ENCODE measurements around the gene QRICH1. TPM values are rescaled to one million over a fixed set of nuclear protein-coding genes. Genes with fewer than 3 reads are reported as not detected.
A peak's percentile ranks its signal among the peaks of the same experiment; 100 is the strongest.

QRICH1 gene
- total and polyA plus RNA-seq, 2 of the 13 experiments (the other 11 are each of a cell fraction or from before 2014, with no cell fraction given), result 52.6 to 102 TPM

GRCh38 chr3:49007068-49007770 is 86.7 kb downstream of the QRICH1 start, which contains the start of gene WDR6 (continued):
- TF ChIP-seq, protein P1, sequence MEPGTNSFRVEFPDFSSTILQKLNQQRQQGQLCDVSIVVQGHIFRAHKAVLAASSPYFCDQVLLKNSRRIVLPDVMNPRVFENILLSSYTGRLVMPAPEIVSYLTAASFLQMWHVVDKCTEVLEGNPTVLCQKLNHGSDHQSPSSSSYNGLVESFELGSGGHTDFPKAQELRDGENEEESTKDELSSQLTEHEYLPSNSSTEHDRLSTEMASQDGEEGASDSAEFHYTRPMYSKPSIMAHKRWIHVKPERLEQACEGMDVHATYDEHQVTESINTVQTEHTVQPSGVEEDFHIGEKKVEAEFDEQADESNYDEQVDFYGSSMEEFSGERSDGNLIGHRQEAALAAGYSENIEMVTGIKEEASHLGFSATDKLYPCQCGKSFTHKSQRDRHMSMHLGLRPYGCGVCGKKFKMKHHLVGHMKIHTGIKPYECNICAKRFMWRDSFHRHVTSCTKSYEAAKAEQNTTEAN (CRISPR knock-in tag; conservative IDR thresholded peaks at IDR 0.05), result no peak
- TF ChIP-seq KDM5A (IDR thresholded peaks at IDR 0.05; ENCODE audit: borderline replicate concordance, low read length) (peak; percentile 89), ZNF567 (CRISPR knock-in tag; IDR thresholded peaks at IDR 0.05; ENCODE audit: borderline replicate concordance) (no peak), EP300 (IDR thresholded peaks at IDR 0.05; ENCODE audit: low read depth in 2 of 2, low read length in 2 of 2) (no peak), EP300 (CRISPR knock-in tag; IDR thresholded peaks at IDR 0.05; ENCODE audit: borderline replicate concordance) (peak; percentile 57; the same call in 1 of the 2 replicates), ZNF331 (CRISPR knock-in tag; IDR thresholded peaks at IDR 0.05) (peak; percentile 31; the same call in 1 of the 2 replicates), MIER3 (CRISPR knock-in tag; IDR thresholded peaks at IDR 0.05; ENCODE audit: borderline replicate concordance) (peak; percentile 32; the same call in 1 of the 2 replicates), PHF8 (CRISPR knock-in tag; IDR thresholded peaks at IDR 0.05) (peak; percentile 80), ZNF570 (CRISPR knock-in tag; IDR thresholded peaks at IDR 0.05; ENCODE audit: borderline replicate concordance) (no peak), PCBP2 (optimal IDR thresholded peaks at IDR 0.05; ENCODE audit: low read depth, low read length, poor library complexity, severe bottlenecking) (no peak), ZNF143 (CRISPR knock-in tag; IDR thresholded peaks at IDR 0.05) (peak; percentile 67), POGK (CRISPR knock-in tag; conservative IDR thresholded peaks at IDR 0.05) (no peak; the same call in none of the 2 replicates), DZIP1 (CRISPR knock-in tag; IDR thresholded peaks at IDR 0.05) (no peak), ZNF790 (CRISPR knock-in tag; IDR thresholded peaks at IDR 0.05; ENCODE audit: borderline replicate concordance) (no peak), ARNTL (CRISPR knock-in tag; IDR thresholded peaks at IDR 0.05) (peak; percentile 69)
- TF ChIP-seq, protein P2, sequence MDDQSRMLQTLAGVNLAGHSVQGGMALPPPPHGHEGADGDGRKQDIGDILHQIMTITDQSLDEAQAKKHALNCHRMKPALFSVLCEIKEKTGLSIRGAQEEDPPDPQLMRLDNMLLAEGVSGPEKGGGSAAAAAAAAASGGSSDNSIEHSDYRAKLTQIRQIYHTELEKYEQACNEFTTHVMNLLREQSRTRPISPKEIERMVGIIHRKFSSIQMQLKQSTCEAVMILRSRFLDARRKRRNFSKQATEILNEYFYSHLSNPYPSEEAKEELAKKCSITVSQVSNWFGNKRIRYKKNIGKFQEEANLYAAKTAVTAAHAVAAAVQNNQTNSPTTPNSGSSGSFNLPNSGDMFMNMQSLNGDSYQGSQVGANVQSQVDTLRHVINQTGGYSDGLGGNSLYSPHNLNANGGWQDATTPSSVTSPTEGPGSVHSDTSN (CRISPR knock-in tag; IDR thresholded peaks at IDR 0.05; ENCODE audit: borderline replicate concordance), result no peak; the same call in 1 of the 2 replicates
- TF ChIP-seq, protein P3, sequence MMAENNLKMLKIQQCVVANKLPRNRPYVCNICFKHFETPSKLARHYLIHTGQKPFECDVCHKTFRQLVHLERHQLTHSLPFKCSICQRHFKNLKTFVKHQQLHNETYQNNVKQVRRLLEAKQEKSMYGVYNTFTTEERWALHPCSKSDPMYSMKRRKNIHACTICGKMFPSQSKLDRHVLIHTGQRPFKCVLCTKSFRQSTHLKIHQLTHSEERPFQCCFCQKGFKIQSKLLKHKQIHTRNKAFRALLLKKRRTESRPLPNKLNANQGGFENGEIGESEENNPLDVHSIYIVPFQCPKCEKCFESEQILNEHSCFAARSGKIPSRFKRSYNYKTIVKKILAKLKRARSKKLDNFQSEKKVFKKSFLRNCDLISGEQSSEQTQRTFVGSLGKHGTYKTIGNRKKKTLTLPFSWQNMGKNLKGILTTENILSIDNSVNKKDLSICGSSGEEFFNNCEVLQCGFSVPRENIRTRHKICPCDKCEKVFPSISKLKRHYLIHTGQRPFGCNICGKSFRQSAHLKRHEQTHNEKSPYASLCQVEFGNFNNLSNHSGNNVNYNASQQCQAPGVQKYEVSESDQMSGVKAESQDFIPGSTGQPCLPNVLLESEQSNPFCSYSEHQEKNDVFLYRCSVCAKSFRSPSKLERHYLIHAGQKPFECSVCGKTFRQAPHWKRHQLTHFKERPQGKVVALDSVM (CRISPR knock-in tag; IDR thresholded peaks at IDR 0.05), result no peak
- TF ChIP-seq, protein P4, sequence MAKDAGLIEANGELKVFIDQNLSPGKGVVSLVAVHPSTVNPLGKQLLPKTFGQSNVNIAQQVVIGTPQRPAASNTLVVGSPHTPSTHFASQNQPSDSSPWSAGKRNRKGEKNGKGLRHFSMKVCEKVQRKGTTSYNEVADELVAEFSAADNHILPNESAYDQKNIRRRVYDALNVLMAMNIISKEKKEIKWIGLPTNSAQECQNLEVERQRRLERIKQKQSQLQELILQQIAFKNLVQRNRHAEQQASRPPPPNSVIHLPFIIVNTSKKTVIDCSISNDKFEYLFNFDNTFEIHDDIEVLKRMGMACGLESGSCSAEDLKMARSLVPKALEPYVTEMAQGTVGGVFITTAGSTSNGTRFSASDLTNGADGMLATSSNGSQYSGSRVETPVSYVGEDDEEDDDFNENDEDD (CRISPR knock-in tag; IDR thresholded peaks at IDR 0.05; ENCODE audit: borderline replicate concordance), result peak; percentile 87; the same call in 1 of the 2 replicates

All from HepG2 (cell line).